Neuronal stem cell (in vitro differentiated cells): ENCODE measurements around the gene C22orf15.

Experiments
- DNase-seq: peaks from one replicate; pipeline ENCODE4 v3.0.0-alpha.2; 2013; ENCODE audit warnings: low spot score
- H2AFZ ChIP-seq: one replicate; pipeline ENCODE4 v1.6.1; 2013; ENCODE audit warnings: mild to moderate bottlenecking, low read length, inconsistent platforms
- H2AK5ac ChIP-seq: 2 replicates; pipeline ENCODE4 v1.6.1; 2013; ENCODE audit warnings: low read depth, mild to moderate bottlenecking, inconsistent platforms, low read length, moderate library complexity, mixed read lengths
- H2BK120ac ChIP-seq: 2 replicates; pipeline ENCODE4 v1.6.1; 2013; ENCODE audit warnings: low read depth, mild to moderate bottlenecking, inconsistent platforms, low read length, moderate library complexity, mixed read lengths
- H2BK12ac ChIP-seq: one replicate; pipeline ENCODE4 v1.6.1; 2013; ENCODE audit warnings: low read length, inconsistent platforms
- H2BK15ac ChIP-seq: 2 replicates; pipeline ENCODE4 v1.6.1; 2013; ENCODE audit warnings: mild to moderate bottlenecking, low read length, inconsistent platforms, mixed read lengths
- H2BK5ac ChIP-seq: one replicate; pipeline ENCODE4 v1.6.1; 2013; ENCODE audit warnings: inconsistent platforms, mild to moderate bottlenecking, low read length, moderate library complexity
- H3K14ac ChIP-seq: one replicate; pipeline ENCODE4 v1.6.1; 2013; ENCODE audit warnings: low read length, inconsistent platforms
- H3K18ac ChIP-seq: 2 replicates; pipeline ENCODE4 v1.6.1; 2013; ENCODE audit warnings: low read length, inconsistent platforms
- H3K23ac ChIP-seq: 2 replicates; pipeline ENCODE4 v1.6.1; 2013; ENCODE audit warnings: low read depth, mild to moderate bottlenecking, mixed read lengths, low read length, inconsistent platforms; ENCODE audit not compliant: poor library complexity
- H3K27ac ChIP-seq: replicated peaks from 3 replicates; pipeline ENCODE4 v1.5.1; 2013; ENCODE audit warnings: low read length, inconsistent platforms
- H3K27me3 ChIP-seq, 3 experiments: 2 replicates each; pipeline ENCODE4 v1.6.1; 2013; ENCODE audit warnings: low read length in 3 of 3, mild to moderate bottlenecking in 2 of 3, inconsistent platforms in 1 of 3, low read depth in 1 of 3, mixed read lengths in 1 of 3, moderate library complexity in 1 of 3; ENCODE audit not compliant: control insufficient read depth in 3 of 3, insufficient read depth in 3 of 3
- H3K36me3 ChIP-seq, 2 donors: replicated peaks in 1 of 2; 2 replicates each; pipeline ENCODE4 v1.6.1; 2013; ENCODE audit warnings: low read length in 2 of 2; ENCODE audit not compliant: control insufficient read depth in 2 of 2, insufficient read depth in 2 of 2
- H3K4ac ChIP-seq: 2 replicates; pipeline ENCODE4 v1.6.1; 2013; ENCODE audit warnings: inconsistent platforms, mild to moderate bottlenecking, low read length, moderate library complexity
- H3K4me1 ChIP-seq, 2 donors: 1 replicate in 1 of 2; 2 replicates in 1 of 2; pipeline ENCODE4 v1.6.1; 2013; ENCODE audit warnings: low read length in 2 of 2, low read depth in 1 of 2; ENCODE audit not compliant: control insufficient read depth in 2 of 2, insufficient read depth in 1 of 2
- H3K4me2 ChIP-seq: one replicate; pipeline ENCODE4 v1.6.1; 2013; ENCODE audit warnings: mild to moderate bottlenecking, low read length, inconsistent platforms; ENCODE audit not compliant: insufficient read depth, poor library complexity, severe bottlenecking
- H3K4me3 ChIP-seq, 2 donors: 2 replicates each; pipeline ENCODE4 v1.5.1; 2013; ENCODE audit warnings: low read length in 2 of 2, mild to moderate bottlenecking in 2 of 2, inconsistent platforms in 1 of 2, moderate library complexity in 1 of 2
- H3K79me1 ChIP-seq: one replicate; pipeline ENCODE4 v1.6.1; 2013; ENCODE audit warnings: low read depth, mild to moderate bottlenecking, inconsistent platforms, low read length, moderate library complexity
- H3K9ac ChIP-seq: one replicate; pipeline ENCODE4 v1.6.1; 2013; ENCODE audit warnings: mild to moderate bottlenecking, low read depth, low read length, inconsistent platforms; ENCODE audit not compliant: poor library complexity
- H3K9me3 ChIP-seq, 2 donors: replicated peaks in 1 of 2; 2 replicates each; pipeline versions ENCODE3 to v1.6.1; 2013; ENCODE audit warnings: low read length in 2 of 2, mild to moderate bottlenecking in 2 of 2, inconsistent platforms in 1 of 2, low read depth in 1 of 2, mixed read lengths in 1 of 2, moderate library complexity in 1 of 2; ENCODE audit not compliant: control insufficient read depth in 2 of 2, insufficient read depth in 1 of 2
- H4K8ac ChIP-seq: one replicate; pipeline ENCODE4 v1.6.1; 2013; ENCODE audit warnings: low read depth, mild to moderate bottlenecking, inconsistent platforms, low read length, moderate library complexity
- H4K91ac ChIP-seq: one replicate; pipeline ENCODE4 v1.6.1; 2013; ENCODE audit warnings: low read length, low read depth, mild to moderate bottlenecking, inconsistent platforms; ENCODE audit not compliant: poor library complexity
- WGBS, 2 donors: extraction: QIAGEN DNeasy Blood & Tissue Kit; methylation state at CpG; one replicate each; pipeline ENCODE4 v1.1.7; 2013; ENCODE audit warnings: missing lambda C conversion rate in 2 of 2, mixed read lengths in 1 of 2; ENCODE audit not compliant: insufficient read length in 2 of 2, insufficient replicate concordance in 1 of 2; ENCODE audit errors: extremely low coverage in 2 of 2; 5-methylcytosine and 5-hydroxymethylcytosine counted together

C22orf15 gene

DNA sequence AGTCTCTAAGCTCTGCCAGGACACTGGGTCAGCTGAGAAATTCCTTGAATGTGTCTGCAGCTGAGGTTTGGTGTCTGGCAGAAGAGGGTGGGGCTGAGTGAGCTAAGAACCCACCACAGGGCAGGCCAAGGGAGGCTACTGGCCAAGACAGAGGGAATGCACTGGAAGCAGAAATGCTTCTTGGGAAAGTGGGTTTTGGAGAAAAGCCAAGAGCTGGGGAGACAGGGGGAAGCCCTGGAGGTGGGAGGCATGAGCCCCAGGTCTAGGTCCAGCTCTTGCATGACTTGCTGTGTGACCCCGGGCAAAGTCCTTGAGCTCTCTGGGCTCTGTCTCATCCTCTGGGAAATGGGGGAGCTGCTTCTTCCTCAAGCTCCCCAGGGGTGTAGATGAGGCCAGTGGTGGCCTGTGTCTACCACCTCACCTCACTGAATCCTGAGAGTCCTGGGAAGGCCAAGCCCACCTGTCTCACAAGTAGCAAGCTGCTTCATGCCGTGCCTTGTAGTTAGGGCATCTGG, 12.2 kb downstream of the C22orf15 start:
- Histone ChIP-seq H2BK5ac (no peak overlapping the region), H3K9ac (no peak overlapping the region), H3K4me1 (peaks cover 12 to 18% of the 10 kb centered on the region in 2 donors), H4K91ac (no peak overlapping the region), H2BK120ac (no peak overlapping the region), H4K8ac (no peak overlapping the region), H2AK5ac (peak overlapping the region; percentile 2), H2BK15ac (no peak overlapping the region), H2BK12ac (no peak overlapping the region), H3K18ac (no peak overlapping the region), H3K27ac (no peak overlapping the region), H3K23ac (no peak overlapping the region), H3K14ac (no peak overlapping the region), H3K79me1 (peaks cover 2% of the 10 kb centered on the region), H3K4me3 (no peak overlapping the region), H3K27me3 (peaks cover 0 to 14% (median 13%) of the 10 kb centered on the region in 3 experiments), H3K36me3 (no peaks in the 10 kb centered on the region), H3K4me2 (no peak overlapping the region), H3K4ac (no peak overlapping the region), H3K9me3 (no peaks in the 10 kb centered on the region), H2AFZ (no peak overlapping the region)
- no peak for DNase-seq
- no CpG with 5 or more reads among the region's 2 CpGs for WGBS, 2 donors

DNA sequence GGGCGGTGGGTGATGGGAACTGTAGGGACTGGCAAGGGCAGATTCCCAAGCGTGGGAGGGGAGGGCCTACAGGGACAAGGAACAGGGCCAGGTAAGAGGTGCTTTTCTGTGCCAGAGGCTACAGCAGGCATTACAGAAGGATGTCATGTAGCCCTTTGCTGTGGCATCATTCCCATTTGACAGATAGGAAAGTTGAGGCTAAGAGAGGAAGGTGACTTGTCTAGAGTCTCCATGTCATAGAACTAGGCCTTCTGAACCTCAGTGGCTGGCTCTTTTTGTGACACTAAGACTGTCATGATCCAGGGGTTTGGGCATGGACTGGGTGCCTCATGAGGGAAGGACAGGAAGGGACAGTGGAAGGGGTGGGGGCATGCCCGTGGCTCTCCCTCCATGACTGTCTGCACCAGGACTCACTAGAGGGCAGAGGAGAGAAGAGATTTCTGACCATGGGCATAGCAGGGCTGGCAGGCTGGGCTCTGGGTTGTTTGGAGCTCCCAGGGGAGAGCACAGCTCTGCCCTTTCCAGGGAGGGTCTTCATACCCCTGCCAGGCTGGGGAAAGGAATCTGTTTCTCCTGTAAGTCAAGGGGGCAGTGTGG, 13.1 kb downstream of the C22orf15 start:
- no peak overlapping the region for H3K27ac ChIP-seq
- H3K4me3 ChIP-seq = no peak overlapping the region
- H3K23ac ChIP-seq = no peak overlapping the region
- no peak overlapping the region for H2BK12ac ChIP-seq
- H4K91ac ChIP-seq = no peak overlapping the region
- peaks cover 2% of the 10 kb centered on the region for H3K79me1 ChIP-seq
- H4K8ac ChIP-seq = no peak overlapping the region
- H2AFZ ChIP-seq = no peak overlapping the region
- H3K9ac ChIP-seq = peak overlapping the region; percentile 10
- no peak overlapping the region for H2BK15ac ChIP-seq
- H3K4me2 ChIP-seq = no peak overlapping the region
- H2AK5ac ChIP-seq = peak overlapping the region; percentile 29
- H3K27me3 ChIP-seq = peaks cover 0 to 14% (median 13%) of the 10 kb centered on the region in 3 experiments
- no peaks in the 10 kb centered on the region for H3K9me3 ChIP-seq
- no CpG with 5 or more reads among the region's 3 CpGs for WGBS, 2 donors
- H3K4ac ChIP-seq = no peak overlapping the region
- H3K18ac ChIP-seq = no peak overlapping the region
- no peak overlapping the region for H2BK5ac ChIP-seq
- no peaks in the 10 kb centered on the region for H3K36me3 ChIP-seq
- H3K4me1 ChIP-seq = peaks cover 12 to 18% of the 10 kb centered on the region in 2 donors
- no peak overlapping the region for H2BK120ac ChIP-seq
- no peak overlapping the region for H3K14ac ChIP-seq
- DNase-seq = no peak

DNA sequence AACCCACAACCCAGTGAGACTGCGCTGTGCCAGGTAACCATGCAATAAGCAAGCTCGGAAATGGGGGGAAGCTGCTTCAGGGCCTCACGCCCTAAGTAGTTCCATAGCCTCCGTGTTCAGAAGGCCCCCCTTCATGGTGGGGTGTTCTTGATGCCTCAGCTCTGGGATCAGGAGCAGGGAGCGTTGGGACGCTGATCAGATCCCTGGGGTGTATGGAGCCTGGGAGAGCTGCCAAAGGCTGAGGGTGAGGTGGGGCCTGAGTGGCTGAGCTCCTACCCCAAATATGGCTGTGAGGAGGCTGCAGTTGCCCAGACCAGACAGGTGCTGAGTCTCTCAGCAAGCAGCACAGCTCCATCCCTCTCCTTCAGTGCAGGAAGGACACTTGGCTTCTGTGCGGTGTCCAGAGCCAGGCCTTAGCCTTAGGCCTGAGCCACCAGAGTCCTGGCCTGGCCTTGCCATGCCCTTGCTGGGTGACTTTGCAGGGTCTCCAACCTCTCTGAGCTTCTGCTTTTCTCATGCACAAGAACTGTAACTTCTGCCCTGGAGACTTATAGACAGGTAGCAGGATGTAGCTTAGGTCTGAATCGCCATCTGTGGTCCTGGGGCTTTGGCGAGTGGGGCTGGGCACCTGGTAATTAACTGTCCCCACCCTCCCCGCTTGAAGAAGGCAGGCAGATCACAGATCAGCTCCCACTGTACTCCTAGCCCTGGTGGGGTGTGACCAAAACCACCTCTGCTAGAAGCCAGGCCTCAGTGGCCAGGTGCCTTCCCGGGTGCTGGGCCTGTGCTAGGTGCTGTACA, 15.2 kb downstream of the C22orf15 start:
- H3K9me3 ChIP-seq = no peaks in the 10 kb centered on the region
- H3K27me3 ChIP-seq = peaks cover 0 to 13% (median 13%) of the 10 kb centered on the region in 3 experiments
- peak overlapping the region; percentile 92 for H2BK15ac ChIP-seq
- peaks cover 6 to 11% of the 10 kb centered on the region in 2 donors for H3K4me1 ChIP-seq
- H3K9ac ChIP-seq = no peak overlapping the region
- peak overlapping the region; percentile 96 for H4K8ac ChIP-seq
- peak overlapping the region; percentile 99 for H2BK12ac ChIP-seq
- H3K4ac ChIP-seq = peak overlapping the region; percentile 84
- H2AK5ac ChIP-seq = peak overlapping the region; percentile 89
- no peak overlapping the region for H3K4me2 ChIP-seq
- no peak overlapping the region for H3K23ac ChIP-seq
- no CpG with 5 or more reads among the region's 11 CpGs for WGBS, 2 donors
- H3K14ac ChIP-seq = no peak overlapping the region
- H4K91ac ChIP-seq = no peak overlapping the region
- H2BK5ac ChIP-seq = no peak overlapping the region
- H2AFZ ChIP-seq = no peak overlapping the region
- H2BK120ac ChIP-seq = no peak overlapping the region
- DNase-seq = no peak
- no peak overlapping the region for H3K4me3 ChIP-seq
- no peaks in the 10 kb centered on the region for H3K36me3 ChIP-seq
- no peak overlapping the region for H3K27ac ChIP-seq
- H3K79me1 ChIP-seq = peaks cover 3% of the 10 kb centered on the region
- H3K18ac ChIP-seq = peak overlapping the region; percentile 46

DNA sequence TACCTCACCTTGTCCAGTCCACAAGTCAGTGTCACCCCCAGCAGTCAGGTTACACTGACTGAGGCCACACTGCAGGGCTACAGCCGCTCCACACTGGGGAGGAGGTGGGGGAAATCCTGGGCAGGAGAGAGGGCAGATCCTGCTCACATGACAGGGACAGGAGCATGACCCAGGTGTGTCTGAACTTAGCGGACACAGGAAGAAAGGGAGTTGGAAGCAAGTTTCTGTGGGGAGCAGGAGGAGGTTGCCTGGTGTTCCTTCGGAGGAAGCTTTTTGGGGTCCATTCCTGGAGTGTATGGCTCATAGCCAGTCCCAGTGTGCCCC, 15.7 kb downstream of the C22orf15 start:
- DNase-seq = no peak
- H4K91ac ChIP-seq = no peak overlapping the region

More for the DNA sequence above, 15.7 kb downstream of the C22orf15 start:
- Histone ChIP-seq H3K79me1 (peaks cover 3% of the 10 kb centered on the region), H3K9ac (peak overlapping the region; percentile 60), H2AFZ (no peak overlapping the region), H2BK120ac (no peak overlapping the region), H3K4me2 (no peak overlapping the region), H3K36me3 (no peaks in the 10 kb centered on the region), H3K14ac (no peak overlapping the region), H2BK5ac (no peak overlapping the region), H3K27ac (no peak overlapping the region), H3K4ac (peak overlapping the region; percentile 84), H4K8ac (peak overlapping the region; percentile 43), H2BK12ac (peak overlapping the region; percentile 99), H3K9me3 (no peaks in the 10 kb centered on the region), H3K4me3 (no peak overlapping the region), H3K23ac (no peak overlapping the region), H2BK15ac (peak overlapping the region; percentile 92), H2AK5ac (peak overlapping the region; percentile 92), H3K18ac (no peak overlapping the region), H3K27me3 (peaks cover 0 to 7% (median 7%) of the 10 kb centered on the region in 3 experiments), H3K4me1 (peaks cover under 1 to 6% of the 10 kb centered on the region in 2 donors)
- WGBS, 2 donors = no CpG with 5 or more reads among the region's 3 CpGs
